ENCODE measurements around the gene KRT84. TPM values are rescaled to one million over a fixed set of nuclear protein-coding genes. Genes with fewer than 3 reads are reported as not detected.

Gene KRT84
- total RNA-seq, 1 experiment from 2014 or later: not detected

DNA sequence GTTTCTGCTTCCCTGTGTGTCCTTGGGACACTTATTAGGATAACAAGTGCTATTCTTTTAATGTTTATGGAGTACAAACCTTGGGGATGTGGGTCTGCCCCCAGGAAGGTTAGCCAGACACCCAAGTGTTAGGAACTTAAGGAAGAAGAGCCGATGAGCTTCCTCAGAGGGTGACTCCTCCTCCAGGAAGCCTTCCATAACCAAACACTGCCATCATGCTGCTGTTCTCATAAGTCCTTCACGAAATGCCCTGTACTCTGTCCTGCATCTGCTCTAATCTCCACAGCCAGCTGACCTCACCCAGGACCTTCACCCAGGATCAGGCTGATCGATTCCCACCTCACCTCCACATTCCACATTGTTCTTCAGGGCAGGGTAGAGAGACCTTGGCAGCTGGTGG lies 16.9 kb downstream of the KRT84 start:
- in situ Hi-C loops (cut with HindIII; ENCODE audit: low pct_unique_long_range_greater_than_20kb, low sequenced_read_pairs): no loop called here
- no peak for DNase-seq (ENCODE audit: low read depth)

DNA sequence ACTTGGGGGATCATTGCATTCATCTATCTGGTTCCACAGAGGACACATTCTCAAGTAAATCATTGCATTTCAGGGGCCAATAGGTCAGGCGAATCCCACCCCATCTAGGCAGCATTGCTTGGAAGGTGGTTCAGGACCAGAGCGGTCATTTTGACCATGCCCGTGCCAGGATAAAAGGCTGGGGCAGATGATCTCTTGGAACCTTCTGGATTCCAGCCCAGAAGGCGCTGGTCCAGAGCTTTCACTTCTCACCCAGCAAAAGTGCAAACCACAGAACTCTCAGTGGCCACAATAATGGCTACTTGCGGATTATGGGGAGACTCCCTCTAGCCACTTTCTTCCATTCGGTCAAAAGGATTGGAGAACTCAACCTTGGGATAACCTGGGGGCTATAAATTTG lies 17.6 kb downstream of the KRT84 start:
- DNase-seq (ENCODE audit: low read depth): no peak
- in situ Hi-C loops (cut with HindIII; ENCODE audit: low pct_unique_long_range_greater_than_20kb, low sequenced_read_pairs): no loop called here

DNA sequence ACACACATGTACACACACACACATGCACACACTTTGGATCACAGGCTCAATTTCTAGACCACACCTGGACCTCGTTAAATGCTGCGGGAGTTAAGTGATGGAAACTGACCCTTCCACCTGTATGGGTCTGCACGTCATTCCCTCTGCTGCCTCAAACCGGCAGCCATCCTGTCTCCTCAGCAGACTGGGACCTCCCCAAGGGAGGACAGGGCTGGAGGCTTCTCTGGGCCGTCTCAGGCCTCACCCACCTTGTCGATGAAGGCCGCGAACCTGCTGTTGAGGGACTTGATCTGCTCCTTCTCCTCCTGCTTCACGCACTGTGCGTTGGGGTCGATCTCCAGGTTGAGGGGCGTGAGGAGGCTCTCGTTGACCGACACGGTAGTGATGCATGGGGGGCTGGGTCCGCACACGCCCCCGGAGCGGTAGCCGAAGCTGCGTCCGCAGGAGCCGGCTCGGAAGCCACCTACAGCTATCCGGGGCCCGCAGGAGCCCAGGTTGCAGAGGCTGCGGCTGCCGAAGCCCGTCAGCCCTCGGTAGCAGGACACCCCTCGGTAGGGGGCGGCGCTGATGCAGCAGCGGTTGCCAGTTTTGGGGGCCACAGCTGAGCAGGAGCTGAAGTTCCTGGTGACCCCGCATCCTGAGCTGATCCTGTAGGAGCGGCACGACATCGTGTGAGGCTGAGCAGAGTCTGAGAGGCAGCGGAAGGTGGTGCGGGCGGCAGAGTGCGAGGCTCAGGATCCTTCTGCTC lies 18.5 kb downstream of the KRT84 start, which contains the start of gene KRT85:
KRT85 (minus strand) TSS at position 744 of the 748 bp plus-strand sequence; CDS start at position 668, 76 bp downstream.
- no peak for DNase-seq (ENCODE audit: low read depth)
- in situ Hi-C loops (cut with HindIII; ENCODE audit: low pct_unique_long_range_greater_than_20kb, low sequenced_read_pairs): no loop called here

DNA sequence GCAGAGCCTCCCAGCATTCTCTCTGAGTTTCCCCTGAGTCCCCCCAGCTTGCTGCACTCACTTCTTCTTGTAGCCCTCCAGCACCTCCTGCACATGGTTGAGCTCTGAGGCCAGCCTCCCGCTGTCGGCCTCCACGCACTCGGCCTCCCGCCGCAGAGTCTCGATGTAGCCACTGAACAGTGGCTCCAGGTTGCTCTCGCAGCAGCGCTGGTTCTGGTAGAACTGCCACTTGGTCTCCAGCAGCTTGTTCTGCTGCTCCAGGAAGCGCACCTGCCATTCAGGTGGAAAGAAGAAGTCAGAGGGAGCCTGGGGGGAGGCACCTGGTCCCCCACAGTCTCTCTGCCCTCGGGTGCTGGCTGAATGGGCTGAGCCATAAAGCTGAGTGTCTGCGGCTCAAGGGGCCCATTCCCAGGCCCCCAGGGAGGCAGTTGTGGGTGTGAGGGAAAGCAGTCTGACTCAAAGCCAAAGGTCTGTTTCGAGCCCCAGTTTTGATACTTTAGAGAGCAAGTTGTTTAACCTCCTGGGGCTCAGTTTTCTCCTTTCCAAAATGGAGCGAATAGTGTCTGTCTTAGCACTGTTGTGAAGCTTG lies 20.5 kb downstream of the KRT84 start:
- no peak for DNase-seq (ENCODE audit: low read depth)
- in situ Hi-C loops (cut with HindIII; ENCODE audit: low pct_unique_long_range_greater_than_20kb, low sequenced_read_pairs): no loop called here

DNA sequence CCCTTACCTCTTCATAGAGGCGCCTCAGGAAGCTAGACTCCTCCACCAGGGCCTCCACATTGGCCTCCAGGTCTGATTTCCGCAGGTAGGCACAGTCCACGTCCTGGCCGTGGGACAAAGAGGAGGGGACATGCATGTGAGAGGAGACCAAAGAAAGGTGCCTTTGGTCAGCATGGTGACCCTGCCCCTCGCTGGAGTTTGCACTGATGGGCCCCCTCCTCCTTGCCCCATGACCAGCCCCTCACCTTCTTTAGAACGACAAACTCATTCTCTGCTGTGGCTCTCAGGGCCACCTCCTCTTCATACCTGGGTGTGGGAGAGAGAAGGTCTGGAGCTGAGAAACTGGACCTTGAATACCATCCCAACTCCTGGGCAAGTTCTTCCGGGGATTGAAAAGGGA lies 21.4 kb downstream of the KRT84 start:
- DNase-seq (ENCODE audit: low read depth): no peak
- in situ Hi-C loops (cut with HindIII; ENCODE audit: low pct_unique_long_range_greater_than_20kb, low sequenced_read_pairs): no loop called here

DNA sequence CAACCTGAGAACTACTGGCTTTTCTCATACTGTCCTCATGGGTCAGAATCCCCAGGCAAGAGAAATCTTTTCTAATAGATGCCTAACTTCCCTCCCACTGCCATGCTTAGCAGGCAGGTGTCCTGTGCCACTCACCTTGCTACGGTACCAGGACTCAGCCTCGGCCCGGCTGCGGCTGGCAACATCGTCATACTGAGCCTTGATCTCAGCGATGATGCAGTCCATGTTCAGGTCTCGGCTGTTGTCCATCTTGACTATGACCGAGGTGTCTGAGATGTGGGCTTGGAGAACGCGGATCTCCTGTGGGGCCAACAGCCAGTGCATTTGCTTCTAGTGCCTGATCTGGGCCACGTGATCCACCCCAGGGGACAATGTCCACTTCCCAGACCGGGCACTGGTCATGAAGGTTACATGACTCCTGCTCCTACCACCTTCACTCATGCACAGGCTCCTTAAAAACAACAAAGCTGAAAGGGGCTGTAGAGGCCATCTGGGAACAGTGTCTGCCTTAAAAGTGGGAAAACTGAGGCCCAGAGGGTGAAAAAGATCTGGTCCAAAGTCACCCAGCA lies 22.3 kb downstream of the KRT84 start:
- in situ Hi-C loops (cut with HindIII; ENCODE audit: low pct_unique_long_range_greater_than_20kb, low sequenced_read_pairs): no loop called here
- DNase-seq (ENCODE audit: low read depth): no peak

DNA sequence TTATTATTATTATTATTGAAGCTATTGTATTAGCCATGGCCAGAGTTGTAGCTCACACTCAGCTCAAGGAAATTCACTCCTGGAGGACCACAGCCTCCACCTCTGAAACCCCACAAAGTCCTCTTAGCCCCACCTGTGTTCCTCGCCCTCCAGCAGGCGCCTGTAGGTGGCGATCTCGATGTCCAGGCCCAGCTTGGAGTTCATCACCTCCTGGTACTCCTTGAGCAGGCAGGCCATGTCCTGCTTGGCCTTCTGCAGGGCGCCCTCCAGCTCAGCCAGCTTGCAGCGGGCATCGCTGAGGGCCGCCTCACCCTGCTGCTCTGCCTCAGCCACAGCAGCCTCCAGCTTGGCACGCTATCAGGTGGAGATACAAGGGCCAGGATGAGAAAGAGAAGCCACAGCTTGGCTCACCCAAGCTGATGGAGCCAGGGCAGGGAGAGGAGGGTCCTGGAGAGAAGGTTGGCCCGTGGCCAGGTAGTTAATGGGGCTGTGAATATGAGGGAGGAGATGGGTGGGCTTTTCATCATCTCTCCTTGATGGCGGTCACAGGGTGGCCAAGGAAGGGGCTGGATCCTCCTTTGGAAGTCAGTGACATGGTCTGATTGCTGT lies 23.2 kb downstream of the KRT84 start:
- DNase-seq (ENCODE audit: low read depth): no peak
- in situ Hi-C loops (cut with HindIII; ENCODE audit: low pct_unique_long_range_greater_than_20kb, low sequenced_read_pairs): no loop called here

DNA sequence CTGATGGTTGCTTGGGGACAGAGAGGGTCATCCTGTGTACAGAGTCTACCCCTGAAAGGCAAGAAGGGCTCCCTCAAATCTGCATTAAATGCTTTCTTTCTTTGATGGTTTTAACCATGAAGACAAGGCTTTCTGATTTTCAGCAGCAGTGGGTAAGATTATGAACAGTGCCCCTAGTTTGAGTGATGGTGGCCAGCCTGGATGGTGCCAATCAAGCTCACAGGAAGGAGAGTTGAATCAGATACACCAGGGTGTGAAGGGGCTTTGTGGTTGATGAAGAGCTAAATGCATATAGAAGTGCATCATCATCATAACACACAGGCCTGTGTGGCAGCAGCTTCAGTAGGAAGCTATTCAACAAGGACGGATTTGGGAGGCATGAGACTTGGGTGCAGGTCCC lies 23.9 kb downstream of the KRT84 start:
- no peak for DNase-seq (ENCODE audit: low read depth)
- in situ Hi-C loops (cut with HindIII; ENCODE audit: low pct_unique_long_range_greater_than_20kb, low sequenced_read_pairs): no loop called here

DNA sequence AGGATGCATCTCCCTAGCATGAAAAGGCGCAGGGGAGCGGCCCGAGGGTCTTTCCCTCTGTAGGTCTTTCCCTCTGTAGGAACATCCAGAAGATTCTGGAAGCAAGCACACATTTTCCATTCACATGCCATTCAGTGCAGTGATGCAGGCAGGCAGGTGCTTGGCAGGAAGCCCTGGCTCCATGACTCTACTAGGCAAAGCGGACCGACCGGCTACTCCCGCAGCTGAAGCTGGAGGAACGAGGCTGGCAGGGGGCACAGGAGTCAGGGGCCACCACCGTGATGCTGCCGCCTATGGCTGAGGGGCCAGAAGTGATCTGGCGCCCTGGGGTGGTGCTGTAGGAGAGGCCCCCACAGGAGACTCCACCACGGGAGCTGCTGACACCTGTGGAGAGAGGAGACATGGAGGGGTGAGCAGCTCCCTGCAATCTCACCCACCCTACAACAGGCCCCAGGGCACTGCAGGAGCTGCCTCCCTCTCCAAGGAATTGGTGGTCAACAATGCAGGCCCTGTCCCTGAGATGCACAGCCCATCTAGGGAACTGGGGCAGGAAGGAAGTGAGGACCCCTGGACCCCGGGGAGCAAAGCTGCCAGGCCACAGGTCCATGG lies 24.7 kb downstream of the KRT84 start:
- in situ Hi-C loops (cut with HindIII; ENCODE audit: low pct_unique_long_range_greater_than_20kb, low sequenced_read_pairs): no loop called here
- DNase-seq (ENCODE audit: low read depth): no peak

DNA sequence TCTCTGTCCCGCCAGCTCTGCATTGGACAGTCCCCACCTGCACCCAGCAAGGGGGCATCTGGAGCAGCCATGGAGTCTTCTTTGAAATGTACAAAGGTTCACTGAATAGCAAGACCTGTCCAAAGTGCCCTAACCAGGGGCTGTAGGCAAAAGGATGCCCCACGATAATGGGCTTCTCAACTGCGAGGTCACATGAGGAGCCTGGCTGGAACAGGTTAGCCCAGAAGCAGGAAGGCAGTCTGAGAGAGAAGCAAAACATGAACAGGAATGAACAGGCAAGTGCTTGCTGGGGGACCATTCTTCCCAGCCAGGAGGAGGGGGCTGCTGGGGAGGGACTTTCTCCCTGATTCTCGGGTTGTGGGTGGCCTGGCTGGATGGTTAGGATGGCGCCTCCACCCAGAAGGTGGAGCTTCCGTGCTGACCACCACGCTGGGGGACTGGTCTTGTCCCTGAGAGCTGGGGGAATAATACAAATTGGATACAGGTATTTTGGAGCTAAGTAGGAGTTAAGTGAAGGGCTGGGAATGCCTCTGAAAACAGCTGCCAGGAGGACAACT lies 25.3 kb downstream of the KRT84 start:
- in situ Hi-C loops (cut with HindIII; ENCODE audit: low pct_unique_long_range_greater_than_20kb, low sequenced_read_pairs): no loop called here
- DNase-seq (ENCODE audit: low read depth): no peak

DNA sequence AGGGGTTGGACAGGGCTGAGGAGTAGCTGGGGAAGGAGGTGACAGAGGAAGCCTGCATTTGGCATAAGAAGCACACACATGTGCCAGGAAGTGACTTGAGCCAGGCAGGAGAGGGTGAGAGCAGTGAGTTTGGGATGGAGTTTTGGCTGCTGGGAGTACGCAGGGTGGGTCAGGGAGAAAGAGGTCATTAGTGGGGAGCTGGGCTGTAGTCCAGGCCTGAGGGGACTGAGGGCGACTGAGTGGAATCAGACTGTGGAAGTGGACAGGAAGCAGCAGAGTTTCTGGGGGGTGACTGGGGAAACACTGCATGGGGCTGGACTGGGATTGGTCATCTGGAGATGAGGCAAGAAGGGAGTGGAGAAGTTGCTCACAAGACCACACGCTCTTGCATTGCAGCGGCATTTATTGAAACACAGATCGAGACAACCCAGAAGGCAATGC lies 25.8 kb downstream of the KRT84 start:
- no peak for DNase-seq (ENCODE audit: low read depth)
- in situ Hi-C loops (cut with HindIII; ENCODE audit: low pct_unique_long_range_greater_than_20kb, low sequenced_read_pairs): no loop called here

DNA sequence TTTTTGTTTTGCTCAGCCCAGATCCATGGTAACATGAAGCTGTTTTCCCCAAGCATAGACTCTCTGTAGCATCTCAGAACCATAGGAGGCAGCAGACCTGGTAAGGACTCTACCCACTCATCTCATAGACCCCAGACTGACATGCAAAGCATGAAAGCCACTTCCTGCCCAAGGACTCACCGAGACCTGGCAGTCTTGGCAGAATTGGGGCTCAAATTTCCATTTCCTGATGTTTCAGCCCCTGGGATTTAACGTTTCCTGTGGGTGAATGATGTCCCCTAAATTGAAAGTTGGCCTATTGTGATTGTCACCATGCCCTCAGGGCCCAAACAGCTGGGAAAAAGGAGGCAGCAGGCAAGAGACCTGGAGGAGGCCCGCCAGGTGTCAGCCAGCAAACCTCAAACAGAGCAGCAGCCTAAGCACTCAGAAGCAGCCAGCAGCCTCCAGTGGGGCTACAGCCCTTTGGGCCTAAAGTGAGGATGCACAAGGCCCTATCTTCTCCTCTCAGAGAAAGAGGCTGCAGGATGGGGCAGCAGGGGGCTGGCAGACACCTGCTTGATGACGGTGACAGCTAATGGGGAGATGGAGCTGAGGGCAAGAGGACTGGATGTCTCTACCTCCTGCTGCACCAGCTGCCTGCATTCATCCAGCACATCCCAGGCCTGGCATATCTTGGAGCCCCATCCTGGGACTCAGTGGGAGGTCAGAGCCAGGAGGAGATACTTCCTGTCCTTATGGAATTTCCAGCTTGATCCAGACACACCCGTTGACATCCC lies 26.7 kb downstream of the KRT84 start:
- in situ Hi-C loops (cut with HindIII; ENCODE audit: low pct_unique_long_range_greater_than_20kb, low sequenced_read_pairs): no loop called here
- DNase-seq (ENCODE audit: low read depth): no peak

DNA sequence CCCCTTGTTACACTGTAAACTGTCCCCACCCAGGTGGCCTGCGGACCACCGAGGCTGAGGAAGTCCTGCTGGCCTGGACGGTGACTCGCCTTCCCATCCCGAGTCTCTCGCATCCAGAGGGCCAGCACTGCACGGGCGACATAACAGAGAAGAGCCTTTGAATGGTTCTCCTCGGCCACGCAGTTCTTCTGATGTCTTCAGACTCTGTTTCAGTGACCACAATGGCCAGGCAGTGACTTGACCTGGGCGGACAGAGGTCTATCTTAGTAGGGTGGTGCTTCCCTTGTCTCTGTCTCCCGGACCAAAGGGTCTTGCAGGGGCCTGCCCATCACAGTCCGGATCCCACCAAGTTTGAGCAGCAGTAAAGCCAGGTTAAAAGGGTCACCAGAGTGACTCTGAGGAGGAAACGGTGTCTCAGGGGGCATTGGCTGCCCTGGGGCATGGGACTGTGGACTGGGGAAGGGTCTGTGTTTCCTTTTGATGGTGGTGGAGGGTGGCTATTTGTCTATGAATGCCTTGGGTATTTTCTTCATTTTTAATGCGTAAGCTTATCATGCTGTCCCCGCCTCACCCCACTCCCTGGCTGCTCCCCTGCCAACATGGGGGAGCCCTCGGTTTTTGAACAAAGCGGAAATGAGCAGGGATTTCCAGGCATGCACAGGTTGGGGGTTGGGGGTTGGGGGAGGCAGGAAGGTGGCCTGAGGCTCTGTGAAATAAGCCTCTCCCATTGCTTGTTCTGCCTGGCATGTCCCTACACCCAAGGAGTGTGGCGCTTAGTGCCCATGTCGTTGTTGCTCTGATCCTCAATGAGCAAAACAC lies 28.5 kb downstream of the KRT84 start:
- in situ Hi-C loops (cut with HindIII; ENCODE audit: low pct_unique_long_range_greater_than_20kb, low sequenced_read_pairs): no loop called here

DNA sequence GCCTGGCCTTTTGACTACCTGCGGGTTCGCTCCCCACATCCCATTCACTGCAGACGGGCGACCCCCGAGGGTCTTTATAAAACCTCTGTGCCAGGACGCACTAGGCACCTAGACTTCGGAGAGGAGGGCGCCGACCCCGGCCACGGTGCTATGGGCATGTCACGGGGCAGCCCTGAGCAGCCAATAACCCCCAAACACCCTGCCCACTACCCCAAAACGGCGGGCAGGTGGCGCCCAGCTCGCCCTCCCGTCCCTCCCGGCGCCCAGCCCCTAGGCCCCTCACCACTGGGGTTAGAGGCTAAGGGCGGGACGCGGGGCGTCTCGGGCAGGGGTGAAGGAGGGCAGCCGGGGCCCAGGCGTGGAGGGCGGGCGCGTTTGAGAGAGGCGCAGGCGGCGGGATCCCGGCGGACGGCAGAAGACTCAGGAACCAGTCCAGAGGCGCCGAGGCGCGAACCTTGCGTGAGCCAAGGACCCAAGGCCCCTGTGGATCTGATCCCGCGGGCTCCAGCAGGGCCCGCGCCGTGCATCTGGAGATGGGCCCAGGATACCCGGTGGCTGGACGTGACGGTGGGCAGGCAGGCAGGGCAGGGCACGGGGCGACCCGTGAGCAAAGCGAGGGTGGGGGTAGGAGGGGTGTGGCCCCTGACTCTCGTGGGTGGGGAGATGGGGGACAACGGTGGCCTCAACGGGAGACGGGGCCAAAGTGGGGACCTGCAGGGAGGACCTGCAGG lies 29.3 kb downstream of the KRT84 start:
- in situ Hi-C loops (cut with HindIII; ENCODE audit: low pct_unique_long_range_greater_than_20kb, low sequenced_read_pairs): no loop called here

More for the DNA sequence above, 28.5 kb downstream of the KRT84 start:
- DNase-seq (ENCODE audit: low read depth): no peak

DNA sequence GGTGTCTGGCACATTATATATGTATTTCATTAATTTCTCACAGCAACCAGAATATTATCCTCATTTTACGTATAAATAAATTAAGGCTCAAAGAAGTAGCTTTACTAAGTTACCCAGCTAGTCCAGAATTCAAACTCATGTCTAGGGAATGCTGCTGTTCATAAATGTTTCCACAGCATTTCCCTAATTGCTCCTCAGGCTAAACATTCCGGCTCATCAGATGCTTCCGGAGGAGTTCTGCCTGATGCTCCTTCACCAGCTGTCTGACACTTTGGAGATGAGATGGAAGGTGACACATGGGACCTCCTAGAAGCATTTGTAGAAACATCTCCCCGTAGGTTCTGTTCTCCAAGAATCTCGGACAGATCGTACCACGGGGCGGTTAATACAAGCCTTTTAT lies 30.3 kb downstream of the KRT84 start:
- in situ Hi-C loops (cut with HindIII; ENCODE audit: low pct_unique_long_range_greater_than_20kb, low sequenced_read_pairs): no loop called here

More for the DNA sequence above, 29.3 kb downstream of the KRT84 start:
- no peak for DNase-seq (ENCODE audit: low read depth)

DNA sequence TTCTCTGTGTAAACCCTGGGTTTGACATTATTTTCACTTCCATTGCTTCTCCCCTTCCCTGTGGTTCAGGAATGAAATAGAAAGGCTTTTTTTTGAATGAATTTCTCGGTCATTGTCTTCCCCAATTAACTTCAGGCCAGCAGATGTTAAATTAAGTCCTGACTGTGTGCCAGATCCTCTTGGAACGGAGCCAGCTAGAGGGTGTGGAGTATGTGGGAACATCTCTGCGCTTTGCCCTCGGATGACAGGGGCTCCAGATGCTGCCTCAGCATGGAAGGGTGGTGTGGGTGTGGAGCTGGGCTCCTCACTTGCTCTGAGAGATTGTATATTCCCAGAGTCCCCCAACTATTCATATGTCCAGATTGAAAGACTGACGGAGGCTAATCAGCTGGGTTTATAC lies 31.3 kb downstream of the KRT84 start:
- in situ Hi-C loops (cut with HindIII; ENCODE audit: low pct_unique_long_range_greater_than_20kb, low sequenced_read_pairs): no loop called here
- DNase-seq (ENCODE audit: low read depth): no peak

More for the DNA sequence above, 30.3 kb downstream of the KRT84 start:
- DNase-seq (ENCODE audit: low read depth): no peak
